Neutrophil (primary cell): ENCODE results near the gene KRTAP19-8.

Source experiments
- H3K27ac ChIP-seq: fragments of 200-600 bp; sonication (generic); 2 replicates; pipeline ENCODE4 v1.5.1; 2016; ENCODE audit warnings: mild to moderate bottlenecking, moderate library complexity
- H3K27me3 ChIP-seq: fragments of 200-600 bp; sonication (generic); 2 replicates; pipeline ENCODE4 v1.6.0; 2016; ENCODE audit warnings: mild to moderate bottlenecking
- H3K36me3 ChIP-seq: fragments of 200-600 bp; sonication (generic); 2 replicates; pipeline ENCODE4 v1.5.1; 2017
- H3K4me1 ChIP-seq, 2 experiments: fragments of 200-600 bp in 1 of 2; sonication (generic) in 1 of 2; 1 replicate in 1 of 2; 2 replicates in 1 of 2; pipeline versions ENCODE4 v1.5.1 to v1.6.1; 2013 to 2016; ENCODE audit warnings: low read depth in 1 of 2, low read length in 1 of 2, mild to moderate bottlenecking in 1 of 2, moderate library complexity in 1 of 2; ENCODE audit not compliant: control insufficient read depth in 1 of 2, insufficient read depth in 1 of 2
- H3K4me3 ChIP-seq, 2 experiments: fragments of 200-600 bp in 1 of 2; sonication (generic) in 1 of 2; 1 replicate in 1 of 2; 2 replicates in 1 of 2; pipeline ENCODE4 v1.5.1; 2013 to 2016; ENCODE audit warnings: low read depth in 1 of 2, low read length in 1 of 2, mild to moderate bottlenecking in 1 of 2, moderate library complexity in 1 of 2
- H3K9me3 ChIP-seq: fragments of 200-600 bp; sonication (generic); 2 replicates; pipeline ENCODE4 v1.5.1; 2016
- TF ChIP-seq, protein P1 (sequence below): fragments of 200-600 bp; sonication (generic); IDR thresholded peaks from 2 replicates; pipeline ENCODE4 v1.5.1; 2016; ENCODE audit warnings: antibody characterized with exemption

Gene KRTAP19-8

DNA sequence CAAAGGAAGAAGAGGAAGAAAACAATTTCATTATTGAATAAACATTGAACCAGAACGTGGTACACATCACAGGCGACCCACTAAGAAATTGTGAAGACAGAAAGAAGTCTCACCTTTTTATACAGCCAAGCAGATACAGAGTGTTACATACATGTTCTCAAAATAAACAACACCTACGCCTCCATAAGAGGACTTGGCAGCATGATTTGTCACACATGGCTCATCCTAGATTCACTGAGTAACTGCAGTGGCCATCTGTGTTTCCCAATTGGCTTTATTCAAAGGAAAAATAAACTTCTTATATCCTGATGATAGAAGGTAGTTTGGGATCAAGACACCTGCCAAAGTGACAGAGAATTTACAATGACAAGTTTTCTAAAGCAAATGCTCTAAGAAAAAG, 7.6 kb upstream of the KRTAP19-8 start:
- H3K27ac ChIP-seq = no peak overlapping the region
- H3K4me1 ChIP-seq = no peaks in the 10 kb centered on the region
- H3K4me3 ChIP-seq = no peak overlapping the region
- TF ChIP-seq, protein P1, sequence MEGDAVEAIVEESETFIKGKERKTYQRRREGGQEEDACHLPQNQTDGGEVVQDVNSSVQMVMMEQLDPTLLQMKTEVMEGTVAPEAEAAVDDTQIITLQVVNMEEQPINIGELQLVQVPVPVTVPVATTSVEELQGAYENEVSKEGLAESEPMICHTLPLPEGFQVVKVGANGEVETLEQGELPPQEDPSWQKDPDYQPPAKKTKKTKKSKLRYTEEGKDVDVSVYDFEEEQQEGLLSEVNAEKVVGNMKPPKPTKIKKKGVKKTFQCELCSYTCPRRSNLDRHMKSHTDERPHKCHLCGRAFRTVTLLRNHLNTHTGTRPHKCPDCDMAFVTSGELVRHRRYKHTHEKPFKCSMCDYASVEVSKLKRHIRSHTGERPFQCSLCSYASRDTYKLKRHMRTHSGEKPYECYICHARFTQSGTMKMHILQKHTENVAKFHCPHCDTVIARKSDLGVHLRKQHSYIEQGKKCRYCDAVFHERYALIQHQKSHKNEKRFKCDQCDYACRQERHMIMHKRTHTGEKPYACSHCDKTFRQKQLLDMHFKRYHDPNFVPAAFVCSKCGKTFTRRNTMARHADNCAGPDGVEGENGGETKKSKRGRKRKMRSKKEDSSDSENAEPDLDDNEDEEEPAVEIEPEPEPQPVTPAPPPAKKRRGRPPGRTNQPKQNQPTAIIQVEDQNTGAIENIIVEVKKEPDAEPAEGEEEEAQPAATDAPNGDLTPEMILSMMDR = no peak
- no peaks in the 10 kb centered on the region for H3K9me3 ChIP-seq
- H3K36me3 ChIP-seq = no peaks in the 10 kb centered on the region
- no peaks in the 10 kb centered on the region for H3K27me3 ChIP-seq

- no peaks in the 10 kb centered on the region for H3K4me1 ChIP-seq
- no peaks in the 10 kb centered on the region for H3K36me3 ChIP-seq
- TF ChIP-seq, protein P1 = no peak
- H3K9me3 ChIP-seq = no peaks in the 10 kb centered on the region
- no peaks in the 10 kb centered on the region for H3K27me3 ChIP-seq
- no peak overlapping the region for H3K4me3 ChIP-seq
- no peak overlapping the region for H3K27ac ChIP-seq
Observed at GRCh38 chr21:31043471-31043870, 5.2 kb upstream of the KRTAP19-8 start.

DNA sequence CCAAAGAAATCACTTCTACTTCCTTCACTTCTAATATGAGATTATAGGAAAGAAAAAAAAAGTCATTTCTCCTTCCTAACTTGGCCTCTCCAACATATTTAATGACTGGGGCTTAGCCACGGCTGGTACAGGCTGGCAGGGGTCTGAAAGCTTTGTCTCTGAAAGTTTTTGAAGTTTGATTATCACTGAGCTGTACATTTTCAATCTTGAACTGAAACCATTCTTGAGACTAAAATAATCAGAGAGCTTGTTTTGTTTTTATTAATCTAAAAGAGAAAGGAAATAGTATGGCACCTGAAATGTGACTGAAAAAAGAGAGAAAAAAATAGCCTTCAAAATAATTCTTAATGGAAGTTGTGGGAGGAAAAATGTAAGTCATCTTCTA, 3.8 kb upstream of the KRTAP19-8 start:
- TF ChIP-seq, protein P1 = no peak
- H3K36me3 ChIP-seq = no peaks in the 10 kb centered on the region
- no peaks in the 10 kb centered on the region for H3K9me3 ChIP-seq
- H3K27ac ChIP-seq = no peak overlapping the region
- no peaks in the 10 kb centered on the region for H3K4me1 ChIP-seq
- H3K27me3 ChIP-seq = no peaks in the 10 kb centered on the region
- no peak overlapping the region for H3K4me3 ChIP-seq

DNA sequence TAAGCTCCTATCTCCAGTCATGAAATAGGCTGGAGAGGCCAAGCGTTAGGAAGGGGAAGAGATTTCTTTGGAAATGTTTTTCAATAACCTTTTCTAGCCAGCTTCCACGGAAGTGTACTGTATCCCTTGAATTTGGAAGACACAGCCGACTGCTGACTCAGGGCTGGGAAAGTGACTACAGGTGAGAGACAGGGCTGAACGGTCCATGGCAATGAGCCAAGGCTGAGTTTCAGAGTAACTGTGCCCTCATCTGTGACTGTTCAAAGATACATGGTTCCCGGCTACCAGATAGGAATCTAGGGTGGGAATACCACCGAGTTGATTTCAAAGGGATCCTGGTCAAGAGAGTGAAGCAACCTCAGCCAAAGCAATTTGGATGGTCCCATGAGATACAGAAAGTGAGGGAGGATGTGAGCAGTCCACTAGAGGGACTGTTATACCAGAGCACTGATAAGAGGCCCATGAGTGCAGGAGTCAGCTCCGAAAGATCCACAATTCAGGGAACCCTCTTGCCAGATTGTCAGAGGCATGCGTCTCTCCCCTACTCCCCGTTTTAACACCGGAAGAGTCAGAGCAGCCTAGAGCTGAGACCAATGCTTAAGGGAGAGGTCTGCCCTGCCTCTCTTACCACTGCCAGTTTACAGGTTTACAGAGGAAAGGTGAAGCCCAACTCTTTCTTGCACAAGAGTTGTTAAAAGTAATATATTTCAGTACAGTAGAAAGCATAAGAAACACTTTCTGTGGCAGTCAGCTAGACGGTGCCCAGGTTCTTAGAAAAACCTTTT, 3.2 kb upstream of the KRTAP19-8 start:
- TF ChIP-seq, protein P1 = no peak
- Histone ChIP-seq H3K9me3 (no peaks in the 10 kb centered on the region), H3K36me3 (no peaks in the 10 kb centered on the region), H3K27me3 (no peaks in the 10 kb centered on the region), H3K27ac (no peak overlapping the region), H3K4me3 (no peak overlapping the region), H3K4me1 (no peaks in the 10 kb centered on the region)

GRCh38 chr21:31034378-31034777, 3.9 kb downstream of the KRTAP19-8 start:
- TF ChIP-seq, protein P1 = no peak
- no peaks in the 10 kb centered on the region for H3K9me3 ChIP-seq
- no peaks in the 10 kb centered on the region for H3K27me3 ChIP-seq
- no peak overlapping the region for H3K27ac ChIP-seq
- H3K4me1 ChIP-seq = no peaks in the 10 kb centered on the region
- H3K36me3 ChIP-seq = no peaks in the 10 kb centered on the region
- no peak overlapping the region for H3K4me3 ChIP-seq
